D341Med (cell line): ENCODE results near the gene ELOVL2.
"Not testable (repeated sequence)": the region's sequence is repeated elsewhere in the genome, so short reads cannot be mapped to it uniquely, and the experiment has no call there.

ENCODE experiments used
- DNase-seq: peaks from one replicate; pipeline ENCODE4 v3.0.0; 2012; ENCODE audit warnings: low spot score

ELOVL2 gene

GRCh38 chr6:11043961-11044711 lies at the start of gene ELOVL2:
TSS of gene ELOVL2 (minus strand) at chr6:11044305. CDS start at chr6:11044230, 75 bp downstream.
- DNase-seq = peak; percentile 96

- DNase-seq = no peak
These were observed 49.2 kb upstream of the ELOVL2 start for GRCh38 chr6:11093376-11093625.

GRCh38 chr6:11092668-11093375 lies 48.7 kb upstream of the ELOVL2 start:
- DNase-seq = no peak

- DNase-seq = not testable (repeated sequence)
These were observed 47.0 kb upstream of the ELOVL2 start for GRCh38 chr6:11091141-11091540.

GRCh38 chr6:11089695-11090094 lies 45.6 kb upstream of the ELOVL2 start:
- DNase-seq = no peak

- not testable (repeated sequence) for DNase-seq
These were observed 43.2 kb upstream of the ELOVL2 start for GRCh38 chr6:11087141-11087812.

- DNase-seq = no peak
These were observed 41.8 kb upstream of the ELOVL2 start for GRCh38 chr6:11085758-11086435.

GRCh38 chr6:11083956-11084355 lies 39.9 kb upstream of the ELOVL2 start:
- DNase-seq = no peak

GRCh38 chr6:11083491-11083890 lies 39.4 kb upstream of the ELOVL2 start:
- no peak for DNase-seq

GRCh38 chr6:11080296-11080695 lies 36.2 kb upstream of the ELOVL2 start:
- no peak for DNase-seq

- no peak for DNase-seq
These were observed 34.2 kb upstream of the ELOVL2 start for GRCh38 chr6:11078266-11078665.

GRCh38 chr6:11076540-11076939 lies 32.4 kb upstream of the ELOVL2 start:
- no peak for DNase-seq

- DNase-seq = no peak
These were observed 28.0 kb upstream of the ELOVL2 start for GRCh38 chr6:11072101-11072500.

- no peak for DNase-seq
These were observed 25.7 kb upstream of the ELOVL2 start for GRCh38 chr6:11069760-11070159.

- no peak for DNase-seq
These were observed 23.2 kb upstream of the ELOVL2 start for GRCh38 chr6:11067348-11067747.

GRCh38 chr6:11066505-11067347 lies 22.6 kb upstream of the ELOVL2 start:
- no peak for DNase-seq

- peak; percentile 29 for DNase-seq
These were observed 21.5 kb upstream of the ELOVL2 start for GRCh38 chr6:11065436-11066202.

- peak; percentile 75 for DNase-seq
These were observed 20.7 kb upstream of the ELOVL2 start for GRCh38 chr6:11064836-11065235.

GRCh38 chr6:11062715-11063114 lies 18.6 kb upstream of the ELOVL2 start:
- DNase-seq = no peak

- DNase-seq = no peak
These were observed 18.0 kb upstream of the ELOVL2 start for GRCh38 chr6:11062083-11062482.

GRCh38 chr6:11058406-11058805 lies 14.3 kb upstream of the ELOVL2 start:
- DNase-seq = no peak
